ENCODE data around the gene HLA-DMB.
A peak's percentile ranks its signal among the peaks of the same experiment; 100 is the strongest.

HLA-DMB gene

DNA sequence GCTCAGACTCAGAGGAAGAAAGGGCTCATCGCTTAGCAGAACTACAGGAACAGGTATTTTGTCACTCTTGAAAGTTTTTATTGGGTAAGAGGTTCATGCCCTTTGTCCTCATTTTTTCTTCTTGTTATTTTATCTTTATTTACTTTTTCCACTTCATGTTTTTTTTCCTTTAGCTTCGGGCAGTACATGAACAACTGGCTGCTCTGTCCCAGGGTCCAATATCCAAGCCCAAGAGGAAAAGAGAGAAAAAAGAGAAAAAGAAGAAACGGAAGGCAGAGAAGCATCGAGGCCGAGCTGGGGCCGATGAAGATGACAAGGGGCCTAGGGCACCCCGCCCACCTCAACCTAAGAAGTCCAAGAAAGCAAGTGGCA is 37.1 kb upstream of the HLA-DMB start:
- Histone ChIP-seq H3K36me3 (ENCODE audit: control insufficient read depth in 1 of 2, insufficient read depth in 2 of 2, low read length in 2 of 2) (peaks cover 71 to 87% of the 10 kb centered on the region in 2 donors), H3K27me3 (ENCODE audit: control insufficient read depth in 1 of 2, insufficient read depth in 2 of 2, low read length in 2 of 2) (no peaks in the 10 kb centered on the region), H3K9ac (ENCODE audit: low read depth in 1 of 2, low read length in 2 of 2) (no peak overlapping the region), H3K9me3 (ENCODE audit: control insufficient read depth in 1 of 2, low read length in 2 of 2) (no peaks in the 10 kb centered on the region), H3K4me1 (ENCODE audit: control insufficient read depth in 1 of 2, insufficient read depth in 2 of 2, low read length in 2 of 2) (peaks cover 65 to 71% of the 10 kb centered on the region in 2 donors), H3K4me3 (ENCODE audit: low read depth in 1 of 2, low read length in 2 of 2) (no peak overlapping the region), H3K27ac (ENCODE audit: low read depth, low read length) (no peak overlapping the region)

DNA sequence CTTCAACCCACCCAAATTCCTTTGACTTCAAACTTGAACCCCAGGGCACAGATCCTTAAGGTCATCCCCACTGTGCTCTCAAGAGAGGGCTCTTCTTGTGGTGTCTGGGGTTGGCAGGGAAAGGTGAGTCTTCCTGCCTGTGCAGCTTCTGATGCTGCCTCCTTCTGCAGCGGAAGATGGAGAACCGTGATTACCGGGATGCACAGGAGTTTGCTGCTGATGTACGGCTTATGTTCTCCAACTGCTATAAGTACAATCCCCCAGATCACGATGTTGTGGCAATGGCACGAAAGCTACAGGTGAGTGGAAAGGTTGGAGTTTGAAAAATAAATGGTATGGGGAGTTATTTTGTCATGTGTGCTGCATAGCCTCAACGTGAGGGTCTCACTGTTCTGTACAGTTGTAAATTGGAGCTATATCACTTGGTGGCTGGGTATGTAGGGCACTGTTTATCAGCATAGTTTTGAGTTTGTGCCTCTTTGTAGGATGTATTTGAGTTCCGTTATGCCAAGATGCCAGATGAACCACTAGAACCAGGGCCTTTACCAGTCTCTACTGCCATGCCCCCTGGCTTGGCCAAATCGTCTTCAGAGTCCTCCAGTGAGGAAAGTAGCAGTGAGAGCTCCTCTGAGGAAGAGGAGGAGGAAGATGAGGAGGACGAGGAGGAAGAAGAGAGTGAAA is 36.6 kb upstream of the HLA-DMB start:
- no peaks in the 10 kb centered on the region for H3K27me3 ChIP-seq (ENCODE audit: control insufficient read depth in 1 of 2, insufficient read depth in 2 of 2, low read length in 2 of 2)
- no peaks in the 10 kb centered on the region for H3K9me3 ChIP-seq (ENCODE audit: control insufficient read depth in 1 of 2, low read length in 2 of 2)
- peaks cover 71 to 92% of the 10 kb centered on the region in 2 donors for H3K36me3 ChIP-seq (ENCODE audit: control insufficient read depth in 1 of 2, insufficient read depth in 2 of 2, low read length in 2 of 2)
- H3K27ac ChIP-seq (ENCODE audit: low read depth, low read length): no peak overlapping the region
- peaks cover 64 to 66% of the 10 kb centered on the region in 2 donors for H3K4me1 ChIP-seq (ENCODE audit: control insufficient read depth in 1 of 2, insufficient read depth in 2 of 2, low read length in 2 of 2)
- peak overlapping the region; percentile 9 to 10 for H3K4me3 ChIP-seq (ENCODE audit: low read depth in 1 of 2, low read length in 2 of 2)
- no peak overlapping the region for H3K9ac ChIP-seq (ENCODE audit: low read depth in 1 of 2, low read length in 2 of 2)

DNA sequence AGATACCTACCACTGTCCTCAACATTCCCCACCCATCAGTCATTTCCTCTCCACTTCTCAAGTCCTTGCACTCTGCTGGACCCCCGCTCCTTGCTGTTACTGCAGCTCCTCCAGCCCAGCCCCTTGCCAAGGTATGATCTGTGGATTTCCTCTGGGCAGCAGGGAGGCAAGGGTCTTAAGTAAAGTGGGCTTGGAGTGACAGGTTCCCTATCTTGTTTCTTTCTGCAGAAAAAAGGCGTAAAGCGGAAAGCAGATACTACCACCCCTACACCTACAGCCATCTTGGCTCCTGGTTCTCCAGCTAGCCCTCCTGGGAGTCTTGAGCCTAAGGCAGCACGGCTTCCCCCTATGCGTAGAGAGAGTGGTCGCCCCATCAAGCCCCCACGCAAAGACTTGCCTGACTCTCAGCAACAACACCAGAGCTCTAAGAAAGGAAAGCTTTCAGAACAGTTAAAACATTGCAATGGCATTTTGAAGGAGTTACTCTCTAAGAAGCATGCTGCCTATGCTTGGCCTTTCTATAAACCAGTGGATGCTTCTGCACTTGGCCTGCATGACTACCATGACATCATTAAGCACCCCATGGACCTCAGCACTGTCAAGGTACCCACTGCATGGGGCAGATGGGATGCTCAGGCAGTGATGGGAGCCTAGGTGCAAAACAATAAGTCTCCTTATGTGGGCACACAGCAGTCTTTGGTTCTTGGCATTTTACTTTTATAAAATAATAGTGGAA is 35.7 kb upstream of the HLA-DMB start:
- Histone ChIP-seq H3K27me3 (ENCODE audit: control insufficient read depth in 1 of 2, insufficient read depth in 2 of 2, low read length in 2 of 2) (no peaks in the 10 kb centered on the region), H3K9ac (ENCODE audit: low read depth in 1 of 2, low read length in 2 of 2) (peak overlapping the region in 1 of 2 donors; percentile 8), H3K36me3 (ENCODE audit: control insufficient read depth in 1 of 2, insufficient read depth in 2 of 2, low read length in 2 of 2) (peaks cover 71 to 83% of the 10 kb centered on the region in 2 donors), H3K27ac (ENCODE audit: low read depth, low read length) (no peak overlapping the region), H3K4me3 (ENCODE audit: low read depth in 1 of 2, low read length in 2 of 2) (peak overlapping the region; percentile 41 to 84), H3K4me1 (ENCODE audit: control insufficient read depth in 1 of 2, insufficient read depth in 2 of 2, low read length in 2 of 2) (peaks cover 55 to 57% of the 10 kb centered on the region in 2 donors), H3K9me3 (ENCODE audit: control insufficient read depth in 1 of 2, low read length in 2 of 2) (no peaks in the 10 kb centered on the region)

DNA sequence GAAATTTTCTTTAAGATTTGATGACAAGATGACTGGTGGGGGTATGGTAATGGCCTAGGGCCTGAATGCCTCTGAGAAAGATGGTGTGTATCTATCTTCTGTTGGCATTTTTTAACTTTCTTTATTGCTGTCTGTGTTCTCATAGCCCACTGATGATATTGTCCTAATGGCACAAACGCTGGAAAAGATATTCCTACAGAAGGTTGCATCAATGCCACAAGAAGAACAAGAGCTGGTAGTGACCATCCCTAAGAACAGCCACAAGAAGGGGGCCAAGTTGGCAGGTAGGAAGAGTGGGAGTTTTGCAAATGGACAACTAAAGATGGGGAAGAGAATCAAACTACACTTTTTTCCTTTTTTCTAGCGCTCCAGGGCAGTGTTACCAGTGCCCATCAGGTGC is 35.1 kb upstream of the HLA-DMB start:
- Histone ChIP-seq H3K9me3 (ENCODE audit: control insufficient read depth in 1 of 2, low read length in 2 of 2) (no peaks in the 10 kb centered on the region), H3K27ac (ENCODE audit: low read depth, low read length) (no peak overlapping the region), H3K27me3 (ENCODE audit: control insufficient read depth in 1 of 2, insufficient read depth in 2 of 2, low read length in 2 of 2) (no peaks in the 10 kb centered on the region), H3K4me3 (ENCODE audit: low read depth in 1 of 2, low read length in 2 of 2) (peak overlapping the region; percentile 41 to 84), H3K9ac (ENCODE audit: low read depth in 1 of 2, low read length in 2 of 2) (peak overlapping the region in 1 of 2 donors; percentile 8), H3K4me1 (ENCODE audit: control insufficient read depth in 1 of 2, insufficient read depth in 2 of 2, low read length in 2 of 2) (peaks cover 51 to 53% of the 10 kb centered on the region in 2 donors), H3K36me3 (ENCODE audit: control insufficient read depth in 1 of 2, insufficient read depth in 2 of 2, low read length in 2 of 2) (peaks cover 68 to 77% of the 10 kb centered on the region in 2 donors)

DNA sequence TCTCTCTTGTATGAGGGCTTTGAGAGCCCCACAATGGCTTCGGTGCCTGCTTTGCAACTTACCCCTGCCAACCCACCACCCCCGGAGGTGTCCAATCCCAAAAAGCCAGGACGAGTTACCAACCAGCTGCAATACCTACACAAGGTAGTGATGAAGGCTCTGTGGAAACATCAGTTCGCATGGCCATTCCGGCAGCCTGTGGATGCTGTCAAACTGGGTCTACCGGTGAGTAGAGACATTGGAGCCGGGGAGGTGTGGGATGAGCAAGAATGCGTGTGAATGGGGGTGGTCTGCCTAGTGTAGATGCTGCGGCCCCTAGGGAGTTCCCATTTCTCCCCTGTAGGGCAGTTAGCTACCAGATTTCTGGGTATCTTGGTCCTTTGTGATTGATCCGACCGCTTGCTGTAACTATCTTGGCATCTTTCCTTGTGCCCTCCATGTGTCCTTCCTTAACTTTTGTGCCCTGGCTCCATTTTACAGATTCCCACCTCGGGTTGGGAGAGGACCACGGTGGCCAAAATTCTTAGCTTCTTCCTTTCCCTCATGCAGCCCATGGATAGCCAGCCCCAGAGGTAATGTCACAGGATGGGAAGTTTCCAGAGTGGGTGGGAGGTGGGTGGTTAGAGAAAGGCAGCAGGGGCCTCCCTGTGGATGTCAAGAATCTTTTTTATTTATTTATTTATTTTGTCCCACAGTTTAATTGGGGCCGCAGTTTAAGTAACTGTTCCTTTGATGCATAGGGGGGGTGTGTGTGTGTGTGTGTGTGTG is 33.9 kb upstream of the HLA-DMB start:
- H3K27me3 ChIP-seq (ENCODE audit: control insufficient read depth in 1 of 2, insufficient read depth in 2 of 2, low read length in 2 of 2): no peaks in the 10 kb centered on the region
- H3K4me1 ChIP-seq (ENCODE audit: control insufficient read depth in 1 of 2, insufficient read depth in 2 of 2, low read length in 2 of 2): peaks cover 40 to 44% of the 10 kb centered on the region in 2 donors
- peak overlapping the region; percentile 78 to 97 for H3K9ac ChIP-seq (ENCODE audit: low read depth in 1 of 2, low read length in 2 of 2)
- H3K36me3 ChIP-seq (ENCODE audit: control insufficient read depth in 1 of 2, insufficient read depth in 2 of 2, low read length in 2 of 2): peaks cover 56 to 66% of the 10 kb centered on the region in 2 donors
- no peaks in the 10 kb centered on the region for H3K9me3 ChIP-seq (ENCODE audit: control insufficient read depth in 1 of 2, low read length in 2 of 2)
- H3K27ac ChIP-seq (ENCODE audit: low read depth, low read length): no peak overlapping the region
- peak overlapping the region; percentile 84 to 99 for H3K4me3 ChIP-seq (ENCODE audit: low read depth in 1 of 2, low read length in 2 of 2)

DNA sequence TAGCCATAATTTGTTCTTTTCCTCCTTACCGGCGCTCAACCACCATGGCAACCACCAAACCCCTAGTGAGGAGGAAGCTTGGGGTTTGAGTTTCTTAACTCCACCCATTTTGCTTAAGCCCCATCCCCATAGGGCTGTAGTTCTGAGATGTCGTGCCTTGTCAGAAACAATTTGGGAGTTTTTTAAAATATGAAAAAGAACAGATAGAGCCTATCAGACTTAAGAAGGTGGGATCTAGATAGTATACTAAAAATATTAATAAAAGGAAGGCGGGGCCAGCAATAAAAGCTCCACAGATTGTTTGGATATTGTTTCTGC is 33.1 kb upstream of the HLA-DMB start:
- peak overlapping the region; percentile 40 for H3K27ac ChIP-seq (ENCODE audit: low read depth, low read length)
- H3K9me3 ChIP-seq (ENCODE audit: control insufficient read depth in 1 of 2, low read length in 2 of 2): no peaks in the 10 kb centered on the region
- peaks cover 49 to 58% of the 10 kb centered on the region in 2 donors for H3K36me3 ChIP-seq (ENCODE audit: control insufficient read depth in 1 of 2, insufficient read depth in 2 of 2, low read length in 2 of 2)
- H3K4me3 ChIP-seq (ENCODE audit: low read depth in 1 of 2, low read length in 2 of 2): peak overlapping the region; percentile 84 to 99
- H3K9ac ChIP-seq (ENCODE audit: low read depth in 1 of 2, low read length in 2 of 2): peak overlapping the region; percentile 78 to 97
- H3K27me3 ChIP-seq (ENCODE audit: control insufficient read depth in 1 of 2, insufficient read depth in 2 of 2, low read length in 2 of 2): no peaks in the 10 kb centered on the region
- peaks cover 37 to 41% of the 10 kb centered on the region in 2 donors for H3K4me1 ChIP-seq (ENCODE audit: control insufficient read depth in 1 of 2, insufficient read depth in 2 of 2, low read length in 2 of 2)

DNA sequence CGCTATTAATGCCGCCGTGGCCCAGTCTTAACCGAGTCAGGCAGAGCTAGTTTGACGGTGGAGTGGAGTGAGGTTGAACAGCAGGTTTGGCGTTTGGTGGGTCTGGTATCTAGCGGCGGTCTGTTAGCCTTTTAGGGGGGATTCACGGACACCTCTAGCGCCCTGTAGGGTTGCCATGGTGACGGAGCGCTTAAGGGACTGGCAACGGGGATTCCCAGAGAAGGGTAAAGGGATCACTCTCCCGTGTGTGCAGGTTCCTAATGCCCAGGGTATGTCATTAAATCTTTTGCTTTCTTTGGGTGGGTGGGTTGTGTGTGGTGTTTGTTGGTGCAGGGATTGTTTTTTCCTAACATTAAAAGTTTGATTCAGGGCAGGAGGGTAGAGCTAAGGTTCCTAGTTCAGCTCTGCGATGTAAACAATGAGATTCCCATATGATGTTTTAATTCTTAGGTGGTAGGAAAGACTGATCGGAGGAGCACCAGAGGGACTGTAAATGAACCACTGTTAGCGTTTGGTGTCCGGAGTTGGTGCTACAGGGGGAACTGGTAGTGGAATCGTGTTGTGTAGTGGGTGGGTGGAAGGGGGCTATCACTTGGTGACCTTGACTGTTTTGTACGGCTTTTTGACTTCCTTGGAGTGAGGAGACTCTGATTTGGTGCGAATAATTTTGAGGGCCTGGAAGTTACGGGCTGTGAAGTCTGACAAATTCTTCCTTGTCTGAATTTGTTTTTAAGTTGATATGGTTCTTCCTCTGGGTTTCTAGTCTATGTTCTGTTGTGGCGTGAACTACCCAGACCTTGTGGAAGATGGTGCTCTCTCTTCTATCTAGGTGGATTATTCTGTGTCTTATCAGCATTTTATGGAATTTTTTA is 32.6 kb upstream of the HLA-DMB start:
- peaks cover 43 to 52% of the 10 kb centered on the region in 2 donors for H3K36me3 ChIP-seq (ENCODE audit: control insufficient read depth in 1 of 2, insufficient read depth in 2 of 2, low read length in 2 of 2)
- H3K4me1 ChIP-seq (ENCODE audit: control insufficient read depth in 1 of 2, insufficient read depth in 2 of 2, low read length in 2 of 2): peaks cover 36 to 37% of the 10 kb centered on the region in 2 donors
- no peaks in the 10 kb centered on the region for H3K27me3 ChIP-seq (ENCODE audit: control insufficient read depth in 1 of 2, insufficient read depth in 2 of 2, low read length in 2 of 2)
- H3K9ac ChIP-seq (ENCODE audit: low read depth in 1 of 2, low read length in 2 of 2): peak overlapping the region; percentile 78 to 97
- H3K9me3 ChIP-seq (ENCODE audit: control insufficient read depth in 1 of 2, low read length in 2 of 2): no peaks in the 10 kb centered on the region
- peak overlapping the region; percentile 84 to 99 for H3K4me3 ChIP-seq (ENCODE audit: low read depth in 1 of 2, low read length in 2 of 2)
- H3K27ac ChIP-seq (ENCODE audit: low read depth, low read length): peak overlapping the region; percentile 78

DNA sequence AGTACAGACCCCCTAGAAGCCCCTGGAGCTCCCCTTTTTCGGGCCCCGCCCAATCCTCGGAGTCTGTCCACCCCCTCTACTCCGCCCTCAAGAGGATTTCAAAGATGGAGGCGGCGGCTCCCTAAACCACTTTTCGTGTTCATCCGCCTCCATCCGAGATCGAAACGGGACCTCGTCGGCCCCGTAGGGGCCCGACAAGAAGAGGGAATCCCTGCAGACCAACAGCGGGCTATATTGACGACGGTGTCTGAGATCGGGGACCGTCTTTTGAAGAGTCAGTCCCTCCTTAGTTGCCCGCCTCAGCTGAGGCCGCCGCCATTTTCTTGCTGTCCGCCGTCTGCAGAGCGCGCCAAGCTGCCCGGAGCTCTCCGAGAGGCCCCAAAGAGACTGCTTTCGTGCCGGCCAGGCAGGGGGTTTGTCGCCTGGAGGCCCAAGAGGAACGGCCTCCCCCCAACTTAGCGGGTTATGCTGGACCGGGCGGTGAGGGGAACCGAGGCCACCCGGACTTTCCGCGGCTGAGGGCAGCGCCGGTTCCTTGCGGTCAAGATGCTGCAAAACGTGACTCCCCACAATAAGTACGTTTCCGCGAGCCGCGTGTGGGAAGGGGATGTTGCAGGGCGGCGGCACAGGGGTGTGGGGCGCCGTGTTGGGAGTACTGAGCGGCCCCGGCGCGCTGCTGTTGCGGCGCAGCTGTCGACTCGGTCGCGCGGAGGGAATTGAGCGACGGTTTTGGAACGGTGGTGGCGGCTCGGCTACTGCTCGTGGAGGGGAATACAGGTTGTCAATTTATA is 31.7 kb upstream of the HLA-DMB start:
- Histone ChIP-seq H3K9ac (ENCODE audit: low read depth in 1 of 2, low read length in 2 of 2) (peak overlapping the region; percentile 78 to 97), H3K36me3 (ENCODE audit: control insufficient read depth in 1 of 2, insufficient read depth in 2 of 2, low read length in 2 of 2) (peaks cover 35 to 44% of the 10 kb centered on the region in 2 donors), H3K4me3 (ENCODE audit: low read depth in 1 of 2, low read length in 2 of 2) (peak overlapping the region; percentile 84 to 99), H3K27ac (ENCODE audit: low read depth, low read length) (peak overlapping the region; percentile 78), H3K4me1 (ENCODE audit: control insufficient read depth in 1 of 2, insufficient read depth in 2 of 2, low read length in 2 of 2) (peaks cover 27 to 34% of the 10 kb centered on the region in 2 donors), H3K9me3 (ENCODE audit: control insufficient read depth in 1 of 2, low read length in 2 of 2) (no peaks in the 10 kb centered on the region), H3K27me3 (ENCODE audit: control insufficient read depth in 1 of 2, insufficient read depth in 2 of 2, low read length in 2 of 2) (no peaks in the 10 kb centered on the region)
